ENCODE measurements around the gene CBLN3.

CBLN3 gene

DNA sequence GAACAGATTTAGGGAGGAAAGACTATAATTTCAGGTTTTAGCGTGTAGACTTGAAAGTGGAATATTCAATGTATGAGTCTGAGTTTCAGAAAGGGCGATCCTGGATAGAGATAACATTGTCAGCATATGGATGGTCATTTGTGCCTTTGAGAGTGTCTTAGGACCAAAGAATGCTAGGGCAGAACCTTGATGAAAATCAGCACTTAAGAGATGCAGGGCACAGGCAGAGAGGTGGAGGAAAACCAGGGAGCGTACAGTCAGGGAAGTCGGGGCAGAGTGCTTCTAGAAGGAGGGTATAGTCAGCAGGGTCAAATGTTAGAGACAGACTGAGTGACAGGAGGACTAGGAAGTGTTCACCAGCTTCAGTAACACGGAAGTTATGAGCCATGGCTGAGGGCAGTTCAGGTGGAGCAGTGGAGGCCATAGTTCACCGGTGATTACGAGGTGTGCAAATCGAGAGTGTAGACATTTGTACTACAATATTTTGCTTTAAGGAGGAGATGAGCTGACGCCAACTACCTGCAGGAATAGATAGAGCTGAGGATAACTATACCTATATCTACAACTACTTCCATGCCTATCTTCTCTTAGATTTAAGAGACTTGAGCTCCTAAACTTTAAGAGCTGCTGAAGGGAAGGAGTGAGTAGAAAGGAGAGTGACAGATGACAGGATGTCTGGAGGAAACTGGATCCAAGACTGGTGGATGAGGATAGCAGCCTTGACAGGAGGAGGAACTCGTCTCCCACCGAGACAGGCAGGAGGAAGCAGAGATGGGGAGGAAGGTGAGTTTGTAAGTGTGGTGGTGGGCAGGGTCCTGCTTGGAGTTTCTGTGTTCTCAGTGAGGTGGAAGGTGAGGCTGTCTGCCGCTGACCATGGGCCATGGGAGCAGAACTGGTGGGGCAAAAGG, 6.5 kb downstream of the CBLN3 start:
- no peak for DNase-seq

- DNase-seq = no peak
Measured at GRCh38 chr14:24422261-24422660, 7.2 kb downstream of the CBLN3 start.

DNA sequence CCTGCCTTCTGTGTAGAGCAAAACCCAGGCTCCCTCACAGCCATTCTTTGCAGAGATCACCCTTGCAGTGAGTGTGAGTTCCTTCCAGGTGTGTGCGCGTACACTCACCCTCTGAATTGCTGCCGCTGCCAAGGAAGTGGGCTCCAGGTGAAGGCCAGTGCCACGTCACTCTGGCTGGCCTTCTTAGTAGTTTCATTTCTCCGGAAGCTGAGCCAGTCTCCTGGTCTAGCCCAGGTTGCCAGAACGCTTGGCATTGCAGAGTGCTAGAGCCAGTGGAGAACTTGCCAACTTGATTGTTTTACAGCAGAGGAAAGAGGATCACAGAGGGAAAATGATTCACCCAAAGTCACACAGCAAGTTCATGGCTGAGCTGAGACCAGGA, 11.0 kb downstream of the CBLN3 start:
- DNase-seq = no peak

DNA sequence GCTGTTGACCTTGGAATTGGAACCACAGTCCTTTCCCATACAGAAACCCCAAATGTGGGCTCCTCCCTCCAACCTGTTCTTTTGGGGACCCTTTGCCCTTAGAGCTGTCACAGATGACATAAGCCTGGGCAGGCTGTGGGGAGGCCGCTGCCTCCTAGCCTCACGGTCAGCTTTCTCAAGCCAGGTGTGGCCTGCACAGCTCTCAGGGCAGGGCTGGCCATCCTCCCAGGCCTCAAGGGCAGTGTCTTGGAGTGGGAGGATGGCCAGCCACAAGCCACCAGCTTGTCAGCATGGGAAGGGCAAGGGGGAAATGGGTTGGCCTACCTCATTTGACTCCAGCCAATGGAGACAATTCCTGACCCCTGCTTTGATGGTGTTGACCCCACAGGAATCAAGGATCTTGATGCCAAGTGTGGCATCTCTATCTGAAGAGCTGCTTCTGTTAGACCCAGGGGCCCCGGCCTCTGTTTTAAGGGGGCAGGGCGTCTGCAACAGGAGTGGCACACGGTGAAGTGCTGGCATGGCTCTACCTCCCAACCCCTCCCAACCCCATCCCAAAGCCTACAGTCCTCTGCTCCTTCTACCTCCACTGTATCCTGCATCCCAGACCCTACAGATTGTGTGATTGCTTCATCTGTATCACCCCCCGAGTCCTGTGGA, 11.5 kb downstream of the CBLN3 start:
- DNase-seq = no peak

GRCh38 chr14:24416932-24417619, 12.4 kb downstream of the CBLN3 start:
- no peak for DNase-seq

DNA sequence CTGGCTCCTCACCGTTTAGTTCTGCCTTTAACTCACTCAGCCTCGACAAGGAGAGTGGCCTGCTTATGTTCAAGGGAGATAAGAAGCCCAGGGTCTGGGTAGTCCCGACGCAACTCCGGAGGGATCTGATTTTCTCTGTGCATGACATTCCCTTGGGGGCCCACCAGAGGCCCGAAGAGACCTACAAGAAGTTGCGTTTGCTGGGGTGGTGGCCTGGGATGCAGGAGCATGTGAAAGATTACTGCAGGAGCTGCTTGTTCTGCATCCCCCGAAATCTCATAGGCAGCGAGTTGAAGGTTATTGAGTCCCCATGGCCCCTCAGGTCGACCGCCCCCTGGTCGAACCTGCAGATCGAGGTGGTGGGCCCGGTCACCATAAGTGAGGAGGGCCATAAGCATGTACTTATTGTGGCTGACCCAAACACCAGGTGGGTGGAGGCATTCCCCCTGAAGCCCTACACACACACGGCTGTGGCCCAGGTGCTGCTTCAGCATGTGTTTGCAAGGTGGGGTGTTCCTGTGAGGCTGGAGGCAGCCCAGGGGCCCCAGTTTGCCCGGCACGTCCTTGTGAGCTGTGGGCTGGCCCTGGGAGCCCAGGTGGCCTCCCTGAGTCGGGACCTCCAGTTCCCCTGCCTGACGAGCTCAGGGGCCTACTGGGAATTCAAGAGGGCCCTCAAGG, 13.1 kb downstream of the CBLN3 start:
- no peak for DNase-seq

DNA sequence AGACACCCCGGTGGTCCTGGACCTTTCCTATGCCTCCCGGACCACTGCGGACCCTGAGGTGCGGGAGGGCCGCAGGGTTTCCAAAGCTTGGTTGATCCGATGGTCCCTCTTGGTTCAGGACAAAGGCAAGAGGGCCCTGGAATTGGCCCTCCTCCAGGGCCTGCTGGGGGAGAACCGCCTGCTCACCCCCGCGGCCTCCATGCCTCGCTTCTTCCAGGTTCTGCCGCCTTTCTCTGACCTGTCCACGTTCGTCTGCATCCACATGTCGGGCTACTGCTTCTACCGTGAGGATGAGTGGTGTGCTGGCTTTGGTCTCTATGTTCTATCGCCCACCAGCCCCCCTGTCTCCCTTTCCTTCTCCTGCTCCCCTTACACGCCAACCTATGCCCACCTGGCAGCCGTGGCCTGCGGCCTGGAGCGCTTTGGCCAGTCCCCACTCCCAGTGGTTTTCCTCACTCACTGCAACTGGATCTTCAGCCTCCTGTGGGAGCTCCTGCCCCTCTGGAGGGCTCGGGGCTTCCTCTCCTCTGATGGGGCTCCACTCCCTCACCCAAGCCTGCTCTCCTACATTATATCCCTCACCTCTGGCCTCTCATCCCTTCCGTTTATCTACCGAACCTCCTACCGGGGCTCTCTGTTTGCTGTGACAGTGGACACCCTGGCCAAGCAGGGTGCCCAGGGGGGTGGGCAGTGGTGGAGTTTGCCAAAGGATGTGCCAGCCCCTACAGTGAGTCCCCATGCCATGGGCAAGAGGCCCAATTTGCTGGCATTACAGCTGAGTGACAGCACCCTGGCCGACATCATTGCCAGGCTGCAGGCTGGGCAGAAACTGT, 13.8 kb downstream of the CBLN3 start:
- no peak for DNase-seq

GRCh38 chr14:24414732-24415420, 14.6 kb downstream of the CBLN3 start:
- DNase-seq = no peak

DNA sequence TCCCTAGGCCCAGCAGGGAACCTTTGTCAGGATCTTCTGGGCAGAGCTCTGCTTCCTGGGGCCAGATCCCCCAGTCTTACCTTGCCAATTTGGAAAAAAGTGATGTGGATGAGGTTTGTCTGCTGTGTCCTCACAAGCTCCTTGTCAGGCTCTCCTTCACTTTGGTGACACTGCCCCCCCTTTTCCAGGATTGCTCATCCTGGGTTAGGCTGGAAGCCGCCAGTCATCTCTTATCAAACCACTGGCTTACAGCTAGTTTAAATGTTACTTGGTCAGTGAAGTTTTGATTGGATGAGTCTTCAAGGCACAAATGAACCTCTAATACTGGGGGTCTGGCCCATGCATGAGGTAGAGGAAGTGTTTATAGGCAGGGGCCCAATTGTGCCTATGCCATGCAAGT, 15.4 kb downstream of the CBLN3 start:
- no peak for DNase-seq

- DNase-seq = no peak
Measured at GRCh38 chr14:24411443-24412389, 17.8 kb downstream of the CBLN3 start.

DNA sequence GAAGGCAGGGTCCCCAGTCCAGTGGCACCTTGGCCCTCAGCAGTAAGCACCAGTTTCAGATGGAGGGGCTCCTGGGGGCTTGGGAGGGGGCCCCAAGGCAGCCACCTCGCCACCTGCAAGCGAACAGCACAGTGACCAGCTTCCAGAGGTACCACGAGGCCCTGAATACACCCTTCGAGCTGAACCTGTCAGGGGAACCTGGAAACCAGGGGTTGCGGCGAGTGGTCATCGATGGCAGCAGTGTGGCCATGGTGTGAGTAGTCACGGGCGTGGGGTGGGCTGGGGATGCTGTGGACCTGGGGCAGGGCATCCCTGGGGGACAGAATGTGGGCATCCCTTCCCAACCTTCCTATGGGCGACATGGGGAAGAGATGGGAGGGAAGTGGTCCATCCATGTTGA, 19.5 kb downstream of the CBLN3 start:
- DNase-seq = no peak

DNA sequence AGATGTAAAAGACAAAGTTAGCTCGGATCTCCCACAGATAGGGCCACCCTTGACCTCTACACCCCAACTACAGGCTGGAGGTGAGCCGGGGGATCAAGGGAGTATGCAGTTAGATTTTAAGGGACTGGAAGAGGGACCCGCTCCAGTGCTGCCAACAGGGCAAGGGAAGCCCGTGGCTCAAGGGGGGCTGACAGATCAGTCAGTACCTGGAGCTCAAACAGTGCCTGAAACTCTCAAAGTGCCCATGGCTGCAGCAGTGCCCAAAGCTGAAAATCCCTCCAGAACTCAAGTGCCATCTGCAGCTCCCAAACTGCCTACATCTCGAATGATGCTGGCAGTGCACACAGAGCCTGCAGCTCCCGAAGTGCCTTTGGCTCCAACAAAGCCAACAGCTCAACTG, 20.3 kb downstream of the CBLN3 start:
- DNase-seq = no peak

DNA sequence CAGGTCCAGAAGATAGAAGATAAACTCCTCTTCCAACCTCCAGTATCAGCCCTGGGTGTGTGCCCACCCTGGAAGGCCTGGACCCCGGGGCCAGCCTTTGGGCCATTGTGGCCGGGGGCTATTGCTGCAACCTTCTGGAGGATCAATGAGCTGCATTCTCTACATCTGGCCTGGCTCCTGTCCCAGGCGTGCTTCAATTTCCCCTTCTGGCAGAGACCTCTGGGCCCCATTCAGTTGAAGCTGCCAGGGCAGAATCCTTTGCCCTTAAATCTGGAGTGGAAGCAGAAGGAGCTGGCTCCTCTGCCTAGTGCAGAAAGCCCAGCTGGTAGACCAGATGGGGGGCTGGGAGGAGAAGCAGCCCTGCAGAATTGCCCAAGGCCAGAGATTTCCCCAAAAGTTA, 20.7 kb downstream of the CBLN3 start:
- DNase-seq = no peak

- DNase-seq = no peak
Measured at GRCh38 chr14:24407608-24408325, 21.7 kb downstream of the CBLN3 start.

GRCh38 chr14:24406416-24406815, 23.1 kb downstream of the CBLN3 start:
- DNase-seq = no peak

DNA sequence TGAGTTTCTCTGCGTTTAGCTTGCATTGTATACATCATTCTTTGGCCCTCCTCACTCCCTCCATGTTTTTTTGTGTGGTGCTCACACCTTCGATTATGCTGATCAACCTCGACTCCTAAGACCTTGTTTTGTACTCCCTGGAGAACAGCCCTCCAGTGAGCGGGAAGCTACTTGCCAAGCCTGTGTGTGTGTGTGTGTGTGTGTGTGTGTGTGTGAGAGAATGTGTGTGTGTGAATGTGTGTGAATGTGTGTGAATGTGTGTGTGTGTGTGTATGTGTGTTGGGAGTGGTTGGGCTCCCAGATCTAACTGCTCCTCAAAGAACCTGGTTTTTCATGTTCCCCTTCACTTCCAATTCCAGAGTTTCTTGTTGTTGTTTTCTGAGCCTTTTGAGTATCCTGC, 24.7 kb downstream of the CBLN3 start:
- DNase-seq = no peak

DNA sequence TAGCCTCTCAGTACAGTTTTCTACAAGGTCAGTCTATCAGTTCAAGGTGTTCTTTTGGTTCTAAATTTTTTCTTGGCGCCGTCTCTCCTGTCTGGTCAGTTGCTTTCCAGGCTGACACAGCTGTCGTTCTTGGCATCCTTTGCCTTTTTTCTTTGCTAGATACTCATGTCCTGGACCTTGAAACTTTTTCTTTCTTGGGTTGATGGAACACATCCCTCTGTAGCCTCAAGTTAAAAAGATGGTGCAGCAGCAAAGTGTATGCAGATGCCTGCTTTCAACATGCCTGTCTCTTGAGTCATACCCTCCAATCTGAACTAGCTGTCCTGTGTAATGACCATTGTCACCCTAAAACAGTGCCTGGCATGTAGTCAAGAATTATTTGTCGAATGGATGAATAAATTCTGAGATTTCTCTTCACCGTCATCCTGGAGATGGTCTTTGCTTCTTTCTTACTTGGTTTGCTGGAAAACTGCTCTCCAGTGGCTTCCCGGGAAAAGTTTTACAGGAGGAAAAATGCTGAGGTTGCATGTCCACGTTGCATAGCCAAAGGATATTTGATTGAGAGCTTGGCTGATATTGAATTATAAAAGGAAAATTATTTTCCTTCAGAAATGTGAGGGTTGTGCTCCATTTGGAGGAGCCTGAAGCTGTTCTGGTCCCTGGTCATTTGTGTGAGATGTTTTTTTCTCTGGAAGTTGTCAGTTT, 26.0 kb downstream of the CBLN3 start:
- DNase-seq = no peak

DNA sequence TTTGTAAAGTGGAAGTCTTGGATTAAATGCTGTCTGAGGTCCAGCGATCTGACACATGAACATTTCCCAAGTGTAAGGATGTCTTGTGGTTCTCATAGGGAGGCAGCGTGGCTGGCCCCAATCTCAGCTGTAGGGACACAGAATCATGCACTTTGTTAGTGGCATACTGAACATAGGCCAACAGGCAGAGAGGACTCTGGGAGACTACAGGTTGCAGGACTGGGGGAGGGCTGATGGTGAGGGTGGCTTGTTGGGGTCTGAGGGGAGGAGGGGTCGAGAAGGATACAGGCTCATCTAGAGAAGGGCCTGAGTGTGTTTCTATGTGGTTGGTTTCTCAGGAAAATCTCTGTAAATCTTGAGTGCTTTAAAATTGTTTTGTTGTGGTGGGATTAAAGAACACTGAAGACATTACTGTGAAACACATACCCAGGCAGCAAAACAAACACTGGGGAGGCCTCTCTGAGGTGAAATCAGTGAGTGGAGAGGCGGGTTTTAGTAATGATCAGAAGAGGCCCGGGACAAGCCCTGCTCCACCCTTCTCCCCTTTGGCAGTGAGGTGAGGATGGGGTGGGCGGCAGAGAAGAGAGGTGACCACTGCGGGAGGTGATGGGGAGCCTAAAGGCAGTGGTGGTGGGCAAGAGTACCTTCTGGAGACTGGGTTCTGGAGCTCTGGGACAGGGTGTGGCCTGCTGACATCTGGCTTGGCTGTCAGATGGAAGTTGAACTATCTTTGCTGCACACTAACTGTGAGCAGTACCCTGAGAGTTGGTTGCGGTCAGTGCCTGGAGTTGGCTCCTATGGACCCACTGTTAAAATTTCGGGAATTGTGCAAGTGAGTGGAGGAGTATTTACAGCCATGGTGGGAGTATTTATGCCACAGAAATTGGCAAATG, 27.4 kb downstream of the CBLN3 start:
- DNase-seq = no peak
